OCI-LY1 (cell line): ENCODE data around the gene PRPH.

ENCODE experiments used
- H2AFZ ChIP-seq: fragments of 200-600 bp; sonication (generic), shearing (Covaris generic); 2 replicates; pipeline ENCODE4 v1.6.0; 2014; ENCODE audit warnings: antibody characterized with exemption, mild to moderate bottlenecking, low read length
- H3F3A ChIP-seq: fragments of 200-600 bp; sonication (generic), shearing (Covaris generic); 2 replicates; pipeline ENCODE4 v1.6.0; 2014; ENCODE audit warnings: mild to moderate bottlenecking, antibody characterized with exemption, low read length, moderate library complexity; ENCODE audit not compliant: insufficient read depth
- H3K27ac ChIP-seq: fragments of 200-600 bp; sonication (generic); 2 replicates; pipeline ENCODE4 v1.5.1; 2014; ENCODE audit warnings: low read length, mixed run types, mild to moderate bottlenecking, low read depth; ENCODE audit not compliant: poor library complexity, severe bottlenecking
- H3K27me3 ChIP-seq: fragments of 200-600 bp; sonication (generic); 2 replicates; pipeline ENCODE4 v1.6.0; 2014; ENCODE audit warnings: antibody characterized with exemption, mild to moderate bottlenecking, low read length, moderate library complexity; ENCODE audit not compliant: insufficient read depth
- H3K36me3 ChIP-seq: fragments of 200-600 bp; sonication (generic); 2 replicates; pipeline ENCODE4 v1.6.1; 2014; ENCODE audit warnings: mild to moderate bottlenecking, antibody characterized with exemption, low read length, moderate library complexity, mixed read lengths; ENCODE audit not compliant: insufficient read depth
- H3K4me1 ChIP-seq: fragments of 200-600 bp; sonication (generic); 2 replicates; pipeline ENCODE4 v1.5.1; 2014; ENCODE audit warnings: mild to moderate bottlenecking, low read length, moderate library complexity; ENCODE audit not compliant: insufficient read depth, severe bottlenecking
- H3K4me2 ChIP-seq: fragments of 200-600 bp; sonication (generic), shearing (Covaris generic); 2 replicates; pipeline ENCODE4 v1.6.1; 2014; ENCODE audit warnings: low read length
- H3K4me3 ChIP-seq: fragments of 200-600 bp; sonication (generic); 2 replicates; pipeline ENCODE4 v1.5.1; 2014; ENCODE audit warnings: low read length, low read depth, mild to moderate bottlenecking, mixed read lengths; ENCODE audit not compliant: poor library complexity, severe bottlenecking
- H3K79me2 ChIP-seq: fragments of 200-600 bp; shearing (Covaris generic); 2 replicates; pipeline ENCODE4 v1.6.1; 2016; ENCODE audit warnings: mixed run types, low read length, mixed read lengths; ENCODE audit not compliant: insufficient read depth
- H3K9ac ChIP-seq: fragments of 200-600 bp; sonication (generic), shearing (Covaris generic); 2 replicates; pipeline ENCODE4 v1.6.1; 2014; ENCODE audit warnings: mild to moderate bottlenecking, low read length, mixed read lengths
- H3K9me2 ChIP-seq: fragments of 200-600 bp; sonication (generic), shearing (Covaris generic); 2 replicates; pipeline ENCODE4 v1.6.1; 2014; ENCODE audit warnings: low read depth, mild to moderate bottlenecking, low read length, mixed read lengths
- H3K9me3 ChIP-seq: fragments of 200-600 bp; shearing (Covaris generic); 2 replicates; pipeline ENCODE4 v1.6.1; 2014; ENCODE audit warnings: low read length, mixed read lengths
- H4K20me1 ChIP-seq: fragments of 200-600 bp; sonication (generic), shearing (Covaris generic); 2 replicates; pipeline ENCODE4 v1.6.0; 2016; ENCODE audit warnings: mild to moderate bottlenecking, low read length; ENCODE audit not compliant: insufficient read depth
- CTCF ChIP-seq: fragments of 200-600 bp; sonication (generic), shearing (Covaris generic); IDR thresholded peaks from 2 replicates; pipeline ENCODE4 v1.5.1; 2017; ENCODE audit warnings: mild to moderate bottlenecking, antibody characterized with exemption, low read length, moderate library complexity, mixed read lengths
- EZH2 ChIP-seq: fragments of 200-600 bp; sonication (generic), shearing (Covaris generic); IDR thresholded peaks from 2 replicates; pipeline ENCODE4 v1.8.0; 2017; ENCODE audit warnings: borderline replicate concordance, mixed run types, mild to moderate bottlenecking, antibody characterized with exemption, low read length, moderate library complexity, mixed read lengths

PRPH gene

GRCh38 chr12:49325606-49326005 lies 30.7 kb downstream of the PRPH start:
- Histone ChIP-seq H3F3A (no peaks in the 10 kb centered on the region), H4K20me1 (no peaks in the 10 kb centered on the region), H3K79me2 (peaks cover 7% of the 10 kb centered on the region; the same call in 1 of the 2 replicates), H3K27me3 (no peaks in the 10 kb centered on the region), H3K9me2 (no peaks in the 10 kb centered on the region), H3K9ac (no peak overlapping the region), H3K27ac (no peak overlapping the region), H3K4me1 (peaks cover 20% of the 10 kb centered on the region), H3K9me3 (no peaks in the 10 kb centered on the region), H2AFZ (no peak overlapping the region), H3K36me3 (peaks cover 61% of the 10 kb centered on the region), H3K4me2 (no peak overlapping the region), H3K4me3 (no peak overlapping the region)
- TF ChIP-seq CTCF (no peak), EZH2 (no peak)

- no peak overlapping the region for H3K4me2 ChIP-seq
- H3K9me3 ChIP-seq, result no peaks in the 10 kb centered on the region
- TF ChIP-seq EZH2 (no peak), CTCF (no peak)
- no peaks in the 10 kb centered on the region for H3K9me2 ChIP-seq
- H3K36me3 ChIP-seq, result peaks cover 73% of the 10 kb centered on the region
- H2AFZ ChIP-seq, result no peak overlapping the region
- H3F3A ChIP-seq, result no peaks in the 10 kb centered on the region
- H3K79me2 ChIP-seq, result peaks cover 7% of the 10 kb centered on the region; the same call in 1 of the 2 replicates
- no peak overlapping the region for H3K4me3 ChIP-seq
- H3K9ac ChIP-seq, result no peak overlapping the region
- H4K20me1 ChIP-seq, result no peaks in the 10 kb centered on the region
- no peaks in the 10 kb centered on the region for H3K27me3 ChIP-seq
- H3K4me1 ChIP-seq, result peaks cover 12% of the 10 kb centered on the region
- no peak overlapping the region for H3K27ac ChIP-seq
These were observed 32.4 kb downstream of the PRPH start for GRCh38 chr12:49327368-49327767.

GRCh38 chr12:49327887-49328286 lies 32.9 kb downstream of the PRPH start:
- no peaks in the 10 kb centered on the region for H3K9me2 ChIP-seq
- H3K9ac ChIP-seq, result no peak overlapping the region
- H3K9me3 ChIP-seq, result no peaks in the 10 kb centered on the region
- H3K27ac ChIP-seq, result no peak overlapping the region
- peaks cover 7% of the 10 kb centered on the region; the same call in 1 of the 2 replicates for H3K79me2 ChIP-seq
- peaks cover 10% of the 10 kb centered on the region for H3K4me1 ChIP-seq
- H3K4me3 ChIP-seq, result no peak overlapping the region
- no peaks in the 10 kb centered on the region for H3F3A ChIP-seq
- no peaks in the 10 kb centered on the region for H4K20me1 ChIP-seq
- peaks cover 77% of the 10 kb centered on the region for H3K36me3 ChIP-seq
- TF ChIP-seq EZH2 (no peak), CTCF (no peak)
- H3K4me2 ChIP-seq, result no peak overlapping the region
- H2AFZ ChIP-seq, result no peak overlapping the region
- H3K27me3 ChIP-seq, result no peaks in the 10 kb centered on the region
